ENCODE measurements around the gene PRKAB1. TPM values are rescaled to one million over a fixed set of nuclear protein-coding genes. Genes with fewer than 3 reads are reported as not detected.

PRKAB1 gene
- total RNA-seq, 1 donor: 16.6 TPM

DNA sequence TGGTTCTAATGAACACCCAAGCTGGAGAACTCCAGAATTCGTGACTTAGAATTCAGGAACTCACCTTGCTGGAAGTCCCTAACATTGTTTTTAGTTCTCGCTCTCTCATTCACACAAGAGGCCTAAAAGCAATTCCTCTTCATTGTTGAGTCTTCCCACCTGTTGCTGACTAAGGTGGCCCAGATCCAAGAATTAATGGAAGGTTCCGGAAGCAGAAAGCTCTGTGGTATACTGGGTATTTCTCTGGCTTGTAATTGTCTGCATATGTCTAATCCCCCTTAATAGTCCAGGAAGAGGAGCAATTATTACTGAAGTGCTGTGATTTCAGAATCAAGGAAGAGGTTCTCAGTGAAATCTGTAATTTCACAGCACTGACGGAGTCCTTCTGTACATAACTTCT is 43.0 kb upstream of the PRKAB1 start:
- peaks cover 3% of the 10 kb centered on the region for H3K4me1 ChIP-seq (ENCODE audit: insufficient read depth, low read length)
- no peak overlapping the region for H3K4me2 ChIP-seq (ENCODE audit: insufficient read depth, low read length)
- H3K27ac ChIP-seq (ENCODE audit: low read depth, low read length): no peak overlapping the region
- no peaks in the 10 kb centered on the region for H3K36me3 ChIP-seq (ENCODE audit: insufficient read depth, low read length)
- no peaks in the 10 kb centered on the region for H3K79me2 ChIP-seq (ENCODE audit: insufficient read depth, low read length)
- no peak for DNase-seq (ENCODE audit: insufficient read length, low spot score, missing footprints)
- TF ChIP-seq, protein P1, sequence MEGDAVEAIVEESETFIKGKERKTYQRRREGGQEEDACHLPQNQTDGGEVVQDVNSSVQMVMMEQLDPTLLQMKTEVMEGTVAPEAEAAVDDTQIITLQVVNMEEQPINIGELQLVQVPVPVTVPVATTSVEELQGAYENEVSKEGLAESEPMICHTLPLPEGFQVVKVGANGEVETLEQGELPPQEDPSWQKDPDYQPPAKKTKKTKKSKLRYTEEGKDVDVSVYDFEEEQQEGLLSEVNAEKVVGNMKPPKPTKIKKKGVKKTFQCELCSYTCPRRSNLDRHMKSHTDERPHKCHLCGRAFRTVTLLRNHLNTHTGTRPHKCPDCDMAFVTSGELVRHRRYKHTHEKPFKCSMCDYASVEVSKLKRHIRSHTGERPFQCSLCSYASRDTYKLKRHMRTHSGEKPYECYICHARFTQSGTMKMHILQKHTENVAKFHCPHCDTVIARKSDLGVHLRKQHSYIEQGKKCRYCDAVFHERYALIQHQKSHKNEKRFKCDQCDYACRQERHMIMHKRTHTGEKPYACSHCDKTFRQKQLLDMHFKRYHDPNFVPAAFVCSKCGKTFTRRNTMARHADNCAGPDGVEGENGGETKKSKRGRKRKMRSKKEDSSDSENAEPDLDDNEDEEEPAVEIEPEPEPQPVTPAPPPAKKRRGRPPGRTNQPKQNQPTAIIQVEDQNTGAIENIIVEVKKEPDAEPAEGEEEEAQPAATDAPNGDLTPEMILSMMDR (IDR thresholded peaks at IDR 0.05; ENCODE audit: extremely low read depth, low read depth, low read length): no peak
- H3K9me3 ChIP-seq (ENCODE audit: low read depth, low read length): no peaks in the 10 kb centered on the region
- no peak overlapping the region for H2AFZ ChIP-seq (ENCODE audit: low read length)
- no peak overlapping the region for H3K4me3 ChIP-seq (ENCODE audit: insufficient read depth, low read length)
- no peaks in the 10 kb centered on the region for H3K27me3 ChIP-seq (ENCODE audit: insufficient read depth, low read length)
- H4K20me1 ChIP-seq (ENCODE audit: insufficient read depth, low read length): no peaks in the 10 kb centered on the region

DNA sequence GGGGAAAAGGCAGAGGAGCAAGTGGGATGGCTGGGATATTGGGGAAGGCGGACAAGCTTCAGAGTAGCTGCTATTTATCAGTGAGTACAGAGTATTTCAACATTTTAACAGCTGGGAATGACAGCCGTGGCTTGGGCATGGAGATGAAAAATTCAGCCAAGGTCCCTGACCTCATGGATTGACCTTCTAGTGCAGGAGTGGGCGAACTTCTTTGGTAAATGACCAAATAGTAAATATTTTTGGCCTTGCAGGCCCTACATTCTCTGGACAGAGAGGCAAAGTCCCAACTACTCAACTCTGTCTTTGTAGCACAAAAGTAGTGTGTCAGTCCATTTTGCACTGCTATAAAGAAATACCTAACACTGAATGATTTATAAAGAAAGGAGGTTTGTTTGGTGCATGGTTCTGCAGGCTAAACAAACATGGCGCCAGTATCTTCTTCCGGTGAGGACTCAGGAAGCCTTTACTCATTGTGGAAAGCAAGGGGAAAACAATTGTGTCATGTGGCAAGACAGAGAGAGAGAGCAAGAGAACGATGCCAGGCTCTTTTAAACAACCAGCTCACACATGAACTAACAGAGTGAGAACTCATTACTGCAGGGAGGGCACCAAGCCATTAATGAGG is 40.8 kb upstream of the PRKAB1 start:
- H3K4me3 ChIP-seq (ENCODE audit: insufficient read depth, low read length): no peak overlapping the region
- no peaks in the 10 kb centered on the region for H3K27me3 ChIP-seq (ENCODE audit: insufficient read depth, low read length)
- H3K36me3 ChIP-seq (ENCODE audit: insufficient read depth, low read length): no peaks in the 10 kb centered on the region
- H3K4me1 ChIP-seq (ENCODE audit: insufficient read depth, low read length): peaks cover under 1% of the 10 kb centered on the region
- H3K79me2 ChIP-seq (ENCODE audit: insufficient read depth, low read length): no peaks in the 10 kb centered on the region
- H4K20me1 ChIP-seq (ENCODE audit: insufficient read depth, low read length): no peaks in the 10 kb centered on the region
- H3K4me2 ChIP-seq (ENCODE audit: insufficient read depth, low read length): no peak overlapping the region
- H3K9me3 ChIP-seq (ENCODE audit: low read depth, low read length): no peaks in the 10 kb centered on the region
- no peak overlapping the region for H2AFZ ChIP-seq (ENCODE audit: low read length)
- TF ChIP-seq, protein P1 (IDR thresholded peaks at IDR 0.05; ENCODE audit: extremely low read depth, low read depth, low read length): no peak
- no peak for DNase-seq (ENCODE audit: insufficient read length, low spot score, missing footprints)
- H3K27ac ChIP-seq (ENCODE audit: low read depth, low read length): no peak overlapping the region

DNA sequence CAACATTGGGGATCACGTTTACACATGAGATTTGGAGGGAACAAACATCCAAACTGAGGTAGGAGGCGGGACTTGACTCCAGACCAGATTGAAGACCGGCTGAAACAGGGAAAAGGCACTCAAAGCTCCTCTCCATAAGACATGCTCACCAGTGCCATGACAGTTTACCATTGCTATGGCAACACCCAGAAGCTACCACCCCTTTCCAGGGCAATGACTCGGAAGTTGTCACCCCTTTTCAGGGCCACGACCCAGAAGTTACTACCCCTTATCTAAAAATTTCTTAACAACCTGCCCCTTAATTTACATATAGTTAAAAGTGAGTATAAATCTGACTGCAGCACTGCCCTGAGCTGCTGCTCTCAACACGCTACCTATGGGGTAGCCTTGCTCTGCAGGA is 40.2 kb upstream of the PRKAB1 start:
- Histone ChIP-seq H3K4me2 (ENCODE audit: insufficient read depth, low read length) (no peak overlapping the region), H3K9me3 (ENCODE audit: low read depth, low read length) (no peaks in the 10 kb centered on the region), H3K27me3 (ENCODE audit: insufficient read depth, low read length) (no peaks in the 10 kb centered on the region), H3K36me3 (ENCODE audit: insufficient read depth, low read length) (no peaks in the 10 kb centered on the region), H3K27ac (ENCODE audit: low read depth, low read length) (no peak overlapping the region), H2AFZ (ENCODE audit: low read length) (no peak overlapping the region), H4K20me1 (ENCODE audit: insufficient read depth, low read length) (no peaks in the 10 kb centered on the region), H3K4me3 (ENCODE audit: insufficient read depth, low read length) (no peak overlapping the region), H3K4me1 (ENCODE audit: insufficient read depth, low read length) (no peaks in the 10 kb centered on the region), H3K79me2 (ENCODE audit: insufficient read depth, low read length) (no peaks in the 10 kb centered on the region)
- no peak for DNase-seq (ENCODE audit: insufficient read length, low spot score, missing footprints)
- TF ChIP-seq, protein P1 (IDR thresholded peaks at IDR 0.05; ENCODE audit: extremely low read depth, low read depth, low read length): no peak

DNA sequence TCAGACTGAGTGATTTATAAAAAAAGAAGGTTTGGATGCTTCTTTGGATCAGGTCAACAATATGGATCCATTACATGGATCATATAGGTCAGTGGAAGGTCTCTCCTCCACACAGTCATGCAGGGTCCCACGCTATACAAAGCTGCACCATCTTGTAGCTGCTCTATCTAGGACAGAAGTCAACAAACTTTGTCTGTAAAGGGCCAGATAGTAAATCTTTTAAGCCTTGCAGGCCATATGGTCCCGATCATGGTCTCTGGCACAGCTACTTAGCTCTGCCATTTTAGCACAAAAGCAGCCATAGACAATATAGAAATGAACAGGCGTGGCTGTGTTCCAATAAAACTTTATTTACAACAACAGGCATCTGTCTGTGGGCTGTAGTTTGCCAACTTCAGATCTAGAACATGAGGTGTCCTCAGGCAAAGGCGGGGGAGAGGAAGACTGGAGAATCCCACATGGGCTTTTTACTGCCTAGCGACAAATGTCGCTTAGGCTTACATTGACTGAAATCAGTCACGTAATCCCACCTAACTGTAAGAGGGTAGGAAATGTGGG is 37.6 kb upstream of the PRKAB1 start:
- Histone ChIP-seq H3K4me3 (ENCODE audit: insufficient read depth, low read length) (no peak overlapping the region), H3K9me3 (ENCODE audit: low read depth, low read length) (no peaks in the 10 kb centered on the region), H3K36me3 (ENCODE audit: insufficient read depth, low read length) (no peaks in the 10 kb centered on the region), H2AFZ (ENCODE audit: low read length) (no peak overlapping the region), H4K20me1 (ENCODE audit: insufficient read depth, low read length) (no peaks in the 10 kb centered on the region), H3K79me2 (ENCODE audit: insufficient read depth, low read length) (no peaks in the 10 kb centered on the region), H3K4me1 (ENCODE audit: insufficient read depth, low read length) (no peaks in the 10 kb centered on the region), H3K27ac (ENCODE audit: low read depth, low read length) (no peak overlapping the region), H3K27me3 (ENCODE audit: insufficient read depth, low read length) (no peaks in the 10 kb centered on the region), H3K4me2 (ENCODE audit: insufficient read depth, low read length) (no peak overlapping the region)
- TF ChIP-seq, protein P1 (IDR thresholded peaks at IDR 0.05; ENCODE audit: extremely low read depth, low read depth, low read length): no peak
- no peak for DNase-seq (ENCODE audit: insufficient read length, low spot score, missing footprints)

Measured in osteoblast (primary cell).